Nephron progenitor cell (in vitro differentiated cells): ENCODE results near the gene C12orf75.
"Not testable (repeated sequence)": the region's sequence is repeated elsewhere in the genome, so short reads cannot be mapped to it uniquely, and the experiment has no call there.

Experiments
- DNase-seq: peaks from one replicate; pipeline ENCODE4 v3.0.0; 2021
- H3K27ac Mint-ChIP-seq: 2 replicates; pipeline ENCODE4 v1.8.0; 2021; ENCODE audit warnings: mild to moderate bottlenecking, moderate library complexity, mixed read lengths
- H3K27me3 Mint-ChIP-seq: 2 replicates; pipeline ENCODE4 v1.8.0; 2021; ENCODE audit warnings: mild to moderate bottlenecking, low read depth, mixed read lengths; ENCODE audit not compliant: poor library complexity
- H3K36me3 Mint-ChIP-seq: 2 replicates; pipeline ENCODE4 v1.8.0; 2021; ENCODE audit warnings: low read depth, mixed read lengths
- H3K4me1 Mint-ChIP-seq: 2 replicates; pipeline ENCODE4 v1.8.0; 2021; ENCODE audit warnings: mixed read lengths
- H3K4me3 Mint-ChIP-seq: 2 replicates; pipeline ENCODE4 v1.8.0; 2021; ENCODE audit warnings: mild to moderate bottlenecking, moderate library complexity, mixed read lengths
- H3K9me3 Mint-ChIP-seq: 2 replicates; pipeline ENCODE4 v1.8.0; 2021; ENCODE audit warnings: mild to moderate bottlenecking, moderate library complexity, mixed read lengths
- TF ChIP-seq, protein P1 (sequence below): fragments of 200-600 bp; sonication (generic); IDR thresholded peaks from 2 replicates; pipeline ENCODE4 v1.5.0; 2021; ENCODE audit warnings: antibody characterized with exemption

Gene C12orf75

DNA sequence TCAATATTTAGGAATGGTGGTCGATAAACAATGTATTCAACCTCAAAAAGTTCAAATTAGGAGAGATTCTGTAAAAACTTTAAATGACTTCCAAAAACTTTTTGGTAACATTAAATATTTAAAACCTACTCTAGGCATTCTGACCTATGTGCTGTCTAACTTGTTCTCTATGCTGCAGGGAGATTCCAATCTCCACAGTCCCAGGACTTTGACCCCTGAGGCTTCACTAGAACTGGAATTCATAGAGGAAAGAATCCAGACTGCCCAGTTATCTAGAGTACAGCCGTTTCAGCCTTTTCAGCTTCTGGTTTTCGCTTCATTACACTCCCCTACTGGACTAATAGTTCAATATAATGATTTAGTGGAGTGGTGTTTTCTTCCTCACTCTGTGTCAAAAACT is 21.1 kb upstream of the C12orf75 start:
- not testable (repeated sequence) for H3K4me1 Mint-ChIP-seq, H3K27ac Mint-ChIP-seq, H3K4me3 Mint-ChIP-seq, DNase-seq, H3K27me3 Mint-ChIP-seq, H3K36me3 Mint-ChIP-seq
- H3K9me3 Mint-ChIP-seq, result peaks cover 48% of the 10 kb centered on the region

DNA sequence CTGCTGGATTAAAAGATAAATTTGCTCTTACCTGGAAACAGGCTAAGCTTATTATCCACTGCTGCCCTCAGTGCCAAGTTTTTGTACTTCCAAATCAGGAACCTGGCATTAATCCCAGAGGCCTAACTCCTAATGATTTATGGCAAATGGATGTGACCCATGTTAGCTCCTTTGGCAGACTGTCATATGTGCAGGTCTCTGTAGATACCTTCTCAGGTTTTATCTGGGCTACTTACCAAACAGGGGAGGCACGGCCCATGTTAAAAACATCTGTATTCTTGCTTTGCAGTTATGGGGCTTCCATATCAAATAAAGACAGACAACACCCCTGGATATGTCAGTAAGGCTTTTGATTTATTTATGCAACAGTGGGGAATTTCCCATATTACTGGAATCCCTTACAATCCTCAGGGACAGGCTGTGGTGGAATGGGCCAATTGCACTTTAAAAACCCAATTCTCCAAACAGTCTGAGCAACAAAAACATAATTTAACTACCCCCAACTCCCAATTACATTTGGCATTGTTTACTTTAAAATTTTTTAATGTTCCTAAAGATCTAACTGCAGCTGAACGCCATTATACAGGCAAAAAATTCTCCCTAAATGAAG is 19.9 kb upstream of the C12orf75 start:
- H3K9me3 Mint-ChIP-seq, result peaks cover 58% of the 10 kb centered on the region
- H3K36me3 Mint-ChIP-seq, DNase-seq, H3K4me3 Mint-ChIP-seq, H3K27me3 Mint-ChIP-seq, H3K27ac Mint-ChIP-seq, H3K4me1 Mint-ChIP-seq: not testable (repeated sequence)

DNA sequence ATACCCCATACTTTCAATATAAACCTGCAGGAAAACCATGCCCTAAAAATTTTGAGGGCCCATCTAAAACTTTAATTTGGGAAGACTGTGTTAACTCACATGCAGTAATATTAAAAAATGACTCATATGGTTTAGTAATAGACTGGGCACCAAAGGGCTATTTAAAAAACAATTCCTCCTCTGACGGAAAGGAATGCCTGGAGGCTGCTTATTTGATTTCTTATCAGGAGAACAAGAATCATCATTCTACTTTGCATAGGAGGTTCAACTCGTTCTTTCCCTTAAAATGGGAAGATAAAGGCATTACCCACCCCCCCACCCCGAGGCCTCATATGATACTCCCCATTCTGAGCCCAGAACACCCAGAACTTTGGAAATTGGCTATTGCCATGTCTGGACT is 18.6 kb upstream of the C12orf75 start:
- not testable (repeated sequence) for H3K4me3 Mint-ChIP-seq, H3K27ac Mint-ChIP-seq, H3K4me1 Mint-ChIP-seq, DNase-seq, H3K36me3 Mint-ChIP-seq
- H3K9me3 Mint-ChIP-seq, result peaks cover 59% of the 10 kb centered on the region
- peaks cover 13% of the 10 kb centered on the region for H3K27me3 Mint-ChIP-seq

DNA sequence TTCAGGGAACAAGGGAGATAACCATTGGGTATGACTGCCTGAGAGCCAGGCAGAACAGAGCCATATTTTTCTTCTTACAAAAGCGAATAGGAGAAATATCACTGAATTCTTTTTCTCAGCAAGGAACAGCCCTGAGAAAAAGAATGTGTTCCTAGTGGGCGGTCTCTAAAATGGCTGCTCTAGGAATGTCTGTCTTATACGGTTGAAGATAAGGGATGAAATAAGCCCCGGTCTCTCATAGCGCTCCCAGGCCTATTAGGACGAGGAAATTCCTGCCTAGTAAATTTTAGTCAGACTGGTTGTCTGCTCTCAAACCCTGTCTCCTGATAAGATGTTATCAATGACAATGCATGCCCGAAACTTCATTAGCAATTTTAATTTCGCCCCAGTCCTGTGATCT is 16.7 kb upstream of the C12orf75 start:
- not testable (repeated sequence) for H3K36me3 Mint-ChIP-seq, DNase-seq, H3K27ac Mint-ChIP-seq, H3K4me3 Mint-ChIP-seq, H3K4me1 Mint-ChIP-seq
- peaks cover 50% of the 10 kb centered on the region for H3K9me3 Mint-ChIP-seq
- H3K27me3 Mint-ChIP-seq, result peaks cover 11% of the 10 kb centered on the region

DNA sequence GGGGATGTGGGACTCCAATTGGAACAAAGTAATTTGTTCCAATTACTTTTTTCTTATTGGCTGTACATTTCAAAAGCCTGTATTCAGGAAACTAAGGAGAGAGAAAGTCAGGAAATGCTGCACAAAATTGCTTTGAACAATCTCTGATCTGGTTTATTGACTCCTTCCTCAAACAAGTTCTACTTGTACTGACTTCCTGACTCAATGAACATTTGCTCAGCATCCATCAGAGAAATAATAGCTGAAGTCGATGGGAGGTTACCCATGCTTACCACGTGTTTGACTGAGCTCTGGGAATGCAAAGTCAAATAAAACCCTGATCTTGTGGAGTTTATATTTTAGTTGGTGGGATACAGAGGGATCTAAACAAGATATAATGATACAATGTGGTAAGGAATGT is 15.4 kb upstream of the C12orf75 start:
- Mint-ChIP-seq H3K27me3 (peaks cover 11% of the 10 kb centered on the region), H3K4me3 (no peak overlapping the region), H3K27ac (no peak overlapping the region), H3K4me1 (peaks cover 7% of the 10 kb centered on the region), H3K36me3 (no peaks in the 10 kb centered on the region), H3K9me3 (peaks cover 37% of the 10 kb centered on the region)
- no peak for DNase-seq
- TF ChIP-seq, protein P1, sequence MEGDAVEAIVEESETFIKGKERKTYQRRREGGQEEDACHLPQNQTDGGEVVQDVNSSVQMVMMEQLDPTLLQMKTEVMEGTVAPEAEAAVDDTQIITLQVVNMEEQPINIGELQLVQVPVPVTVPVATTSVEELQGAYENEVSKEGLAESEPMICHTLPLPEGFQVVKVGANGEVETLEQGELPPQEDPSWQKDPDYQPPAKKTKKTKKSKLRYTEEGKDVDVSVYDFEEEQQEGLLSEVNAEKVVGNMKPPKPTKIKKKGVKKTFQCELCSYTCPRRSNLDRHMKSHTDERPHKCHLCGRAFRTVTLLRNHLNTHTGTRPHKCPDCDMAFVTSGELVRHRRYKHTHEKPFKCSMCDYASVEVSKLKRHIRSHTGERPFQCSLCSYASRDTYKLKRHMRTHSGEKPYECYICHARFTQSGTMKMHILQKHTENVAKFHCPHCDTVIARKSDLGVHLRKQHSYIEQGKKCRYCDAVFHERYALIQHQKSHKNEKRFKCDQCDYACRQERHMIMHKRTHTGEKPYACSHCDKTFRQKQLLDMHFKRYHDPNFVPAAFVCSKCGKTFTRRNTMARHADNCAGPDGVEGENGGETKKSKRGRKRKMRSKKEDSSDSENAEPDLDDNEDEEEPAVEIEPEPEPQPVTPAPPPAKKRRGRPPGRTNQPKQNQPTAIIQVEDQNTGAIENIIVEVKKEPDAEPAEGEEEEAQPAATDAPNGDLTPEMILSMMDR, result no peak

DNA sequence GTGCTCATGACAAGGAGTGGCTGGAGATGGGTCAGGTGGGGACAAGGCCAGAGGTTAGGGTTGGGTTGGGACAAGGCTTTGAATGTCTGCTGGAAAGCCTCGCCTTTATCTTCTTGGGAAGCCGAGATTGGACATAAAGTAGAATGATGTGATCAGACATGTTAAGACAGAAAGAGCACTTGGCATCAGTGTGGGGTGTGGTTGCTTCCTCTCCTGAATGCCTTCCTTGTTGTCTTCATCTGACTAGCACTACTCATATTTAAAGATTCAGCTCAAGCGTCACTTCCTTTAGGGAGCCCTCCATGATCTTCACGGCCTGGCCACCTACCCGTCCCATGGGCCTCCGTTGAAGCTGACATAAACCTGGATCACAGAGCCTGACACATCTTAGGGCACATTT is 14.8 kb upstream of the C12orf75 start:
- no peak overlapping the region for H3K4me3 Mint-ChIP-seq
- TF ChIP-seq, protein P1, result no peak
- peaks cover 11% of the 10 kb centered on the region for H3K27me3 Mint-ChIP-seq
- H3K4me1 Mint-ChIP-seq, result peaks cover 7% of the 10 kb centered on the region
- DNase-seq, result no peak
- H3K27ac Mint-ChIP-seq, result no peak overlapping the region
- peaks cover 34% of the 10 kb centered on the region for H3K9me3 Mint-ChIP-seq
- no peaks in the 10 kb centered on the region for H3K36me3 Mint-ChIP-seq

DNA sequence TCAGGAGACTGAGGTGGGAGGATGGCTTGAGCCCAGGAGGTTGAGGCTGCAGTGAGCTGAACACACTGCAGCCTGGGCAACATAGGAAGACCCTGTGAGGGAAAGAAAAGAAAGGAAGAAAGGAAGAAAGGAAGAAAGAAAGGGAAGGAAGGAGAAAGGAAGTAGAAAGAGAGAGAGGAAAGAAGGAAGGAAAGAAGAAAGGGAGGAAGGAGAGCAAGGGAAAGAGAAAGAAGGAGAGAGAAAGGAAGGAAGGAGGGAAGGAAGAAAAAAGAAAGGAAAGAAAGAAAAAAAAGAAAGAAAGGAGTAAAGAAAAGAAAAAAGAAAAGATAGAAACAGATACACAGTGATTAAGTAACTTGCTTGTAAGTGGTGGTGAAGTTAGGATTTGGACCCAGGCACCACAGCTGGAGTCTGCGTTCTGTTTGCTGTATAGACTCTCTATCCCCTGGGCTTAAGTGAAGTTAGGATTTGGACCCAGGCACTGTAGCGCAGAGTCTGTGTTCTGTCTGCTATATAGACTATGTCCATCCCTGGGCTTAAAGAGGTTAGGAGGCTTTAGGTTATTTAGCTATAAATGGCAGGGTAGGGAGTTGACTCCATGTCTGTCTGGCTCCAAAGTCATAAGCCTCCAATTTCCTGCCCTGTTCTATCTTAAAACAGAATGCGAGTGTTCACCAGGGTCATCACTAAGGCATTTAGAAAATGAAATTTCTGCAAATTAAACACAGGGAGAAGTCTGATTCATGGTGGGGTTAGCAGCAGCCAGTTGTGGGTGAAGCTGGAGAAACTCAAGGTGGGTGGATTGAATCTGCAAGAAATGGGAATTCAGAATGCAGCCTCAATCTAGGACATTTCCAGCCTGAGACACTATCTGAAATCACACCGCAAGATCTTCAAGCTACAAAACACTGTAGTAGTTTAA is 13.3 kb upstream of the C12orf75 start:
- TF ChIP-seq, protein P1, result no peak
- Mint-ChIP-seq H3K36me3 (no peaks in the 10 kb centered on the region), H3K4me1 (peaks cover 7% of the 10 kb centered on the region), H3K4me3 (no peak overlapping the region), H3K9me3 (peaks cover 34% of the 10 kb centered on the region), H3K27ac (peak overlapping the region; percentile 33), H3K27me3 (peaks cover 11% of the 10 kb centered on the region)
- no peak for DNase-seq
